GM18870 (cell line): ENCODE data around the gene ZMYM4.

Experiments
- ATAC-seq: cut with Tn5 transposase; IDR thresholded peaks from one replicate; pipeline ENCODE4 v1.9.1; 2021; ENCODE audit warnings: moderate library complexity; ENCODE audit not compliant: unreplicated experiment

The ZMYM4 gene

GRCh38 chr1:35394386-35394785 lies 125.9 kb downstream of the ZMYM4 start:
- no peak for ATAC-seq

GRCh38 chr1:35398739-35399138 lies 130.2 kb downstream of the ZMYM4 start:
- ATAC-seq, result no peak

- ATAC-seq, result no peak
Observed at GRCh38 chr1:35401049-35401448, 132.5 kb downstream of the ZMYM4 start.

GRCh38 chr1:35406103-35406502 lies 137.6 kb downstream of the ZMYM4 start:
- ATAC-seq, result no peak

GRCh38 chr1:35407743-35408142 lies 139.2 kb downstream of the ZMYM4 start:
- no peak for ATAC-seq

- no peak for ATAC-seq
Observed at GRCh38 chr1:35408925-35409324, 140.4 kb downstream of the ZMYM4 start.

GRCh38 chr1:35426097-35426586 lies 157.6 kb downstream of the ZMYM4 start:
- ATAC-seq, result no peak

GRCh38 chr1:35428360-35428759 lies 159.9 kb downstream of the ZMYM4 start:
- no peak for ATAC-seq

GRCh38 chr1:35430762-35431161 lies 162.3 kb downstream of the ZMYM4 start:
- ATAC-seq, result no peak

- ATAC-seq, result no peak
Observed at GRCh38 chr1:35431173-35431599, 162.7 kb downstream of the ZMYM4 start.

- ATAC-seq, result no peak
Observed at GRCh38 chr1:35432231-35432630, 163.7 kb downstream of the ZMYM4 start.

- no peak for ATAC-seq
Observed at GRCh38 chr1:35433714-35434113, 165.2 kb downstream of the ZMYM4 start.

- no peak for ATAC-seq
Observed at GRCh38 chr1:35434703-35435102, 166.2 kb downstream of the ZMYM4 start.

GRCh38 chr1:35436078-35436477 lies 167.6 kb downstream of the ZMYM4 start:
- ATAC-seq, result no peak

- no peak for ATAC-seq
Observed at GRCh38 chr1:35437200-35437599, 168.7 kb downstream of the ZMYM4 start.

GRCh38 chr1:35439626-35440025 lies 171.1 kb downstream of the ZMYM4 start:
- ATAC-seq, result no peak

- ATAC-seq, result no peak
Observed at GRCh38 chr1:35441926-35442579, 173.5 kb downstream of the ZMYM4 start.

GRCh38 chr1:35442734-35443133 lies 174.2 kb downstream of the ZMYM4 start:
- no peak for ATAC-seq

GRCh38 chr1:35443768-35444518 lies 175.4 kb downstream of the ZMYM4 start:
- ATAC-seq, result no peak

GRCh38 chr1:35444519-35444774 lies 175.9 kb downstream of the ZMYM4 start:
- no peak for ATAC-seq

- no peak for ATAC-seq
Observed at GRCh38 chr1:35447278-35447677, 178.8 kb downstream of the ZMYM4 start.

GRCh38 chr1:35448344-35448801 lies 179.9 kb downstream of the ZMYM4 start:
- no peak for ATAC-seq
